Right forelimb (tissue), 1 donor: Measurements from ENCODE around the gene SCGB1D2.
"Not testable (repeated sequence)": the region's sequence is repeated elsewhere in the genome, so short reads cannot be mapped to it uniquely, and the experiment has no call there.

ENCODE experiments used
- DNase-seq: peaks from one replicate; pipeline ENCODE4 v3.0.0-alpha.2; 2018

The SCGB1D2 gene, protein sequence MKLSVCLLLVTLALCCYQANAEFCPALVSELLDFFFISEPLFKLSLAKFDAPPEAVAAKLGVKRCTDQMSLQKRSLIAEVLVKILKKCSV

DNA sequence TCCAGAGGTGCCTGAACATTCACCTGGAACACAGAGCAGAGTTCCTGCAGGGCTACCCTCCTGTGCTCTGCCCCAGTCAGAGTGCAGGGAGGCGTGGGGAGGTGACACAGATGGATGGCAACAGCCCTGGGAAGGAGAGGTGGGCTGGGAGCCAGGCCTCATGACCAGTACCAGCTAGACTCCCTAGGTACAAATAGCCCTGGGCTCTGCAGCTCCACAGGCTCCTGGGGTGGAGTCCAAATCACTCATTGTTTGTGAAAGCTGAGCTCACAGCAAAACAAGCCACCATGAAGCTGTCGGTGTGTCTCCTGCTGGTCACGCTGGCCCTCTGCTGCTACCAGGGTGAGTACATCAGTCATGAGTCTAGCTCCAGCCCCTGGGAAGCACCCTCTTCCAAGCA lies at the start of gene SCGB1D2:
Gene SCGB1D2 (plus strand): TSS at position 219 of the 400 bp plus-strand sequence. CDS start 69 bp downstream, at position 288.
- no peak for DNase-seq

DNA sequence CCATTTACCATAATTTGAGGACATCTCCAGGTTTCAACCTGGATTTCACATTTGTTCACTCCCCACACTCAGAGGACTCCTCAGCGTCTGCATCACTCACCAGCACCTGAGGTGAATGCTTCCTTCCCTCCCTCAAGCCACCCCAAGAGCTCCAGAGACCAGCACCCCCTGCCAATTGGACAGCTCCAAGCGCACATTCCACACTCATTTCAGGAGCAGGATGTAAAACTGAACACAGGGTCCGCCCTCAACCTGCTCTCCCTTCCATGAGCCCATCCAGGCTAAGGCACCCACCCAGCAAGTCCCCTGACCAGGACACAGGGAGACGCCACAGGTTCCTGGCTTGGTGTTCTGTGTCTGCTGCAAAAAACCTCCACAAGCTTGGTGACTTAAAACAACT lies 48.1 kb upstream of the SCGB1D2 start:
- no peak for DNase-seq

DNA sequence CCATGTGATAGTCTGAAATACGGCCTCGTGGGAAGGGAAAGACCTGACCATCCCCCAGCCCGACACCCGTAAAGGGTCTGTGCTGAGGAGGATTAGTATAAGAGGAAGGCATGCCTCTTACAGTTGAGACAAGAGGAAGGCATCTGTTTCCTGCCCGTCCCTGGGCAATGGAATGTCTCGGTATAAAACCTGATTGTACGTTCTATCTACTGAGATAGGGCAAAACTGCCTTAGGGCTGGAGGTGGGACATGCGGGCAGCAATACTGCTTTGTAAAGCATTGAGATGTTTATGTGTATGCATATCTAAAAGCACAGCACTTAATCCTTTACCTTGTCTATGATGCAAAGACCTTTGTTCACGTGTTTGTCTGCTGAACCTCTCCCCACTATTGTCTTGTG lies 47.0 kb upstream of the SCGB1D2 start:
- not testable (repeated sequence) for DNase-seq

DNA sequence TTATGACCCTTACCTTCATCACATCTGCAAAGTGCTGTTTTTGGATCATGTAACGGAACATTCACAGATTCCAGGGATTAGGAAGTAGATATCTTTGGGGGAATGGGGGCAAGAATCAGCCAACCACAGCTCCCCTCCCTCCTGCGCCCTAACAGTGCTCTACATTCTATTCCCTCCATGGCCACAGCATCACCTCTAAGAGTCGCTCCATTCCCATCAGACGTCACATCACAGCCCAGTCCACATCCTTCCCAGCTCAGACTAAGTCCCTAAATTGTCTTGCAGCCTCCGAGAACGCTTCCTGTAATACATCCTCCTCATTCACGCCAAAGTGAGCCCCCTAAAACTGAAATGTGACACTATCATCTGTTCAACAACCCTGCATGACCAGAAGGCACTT lies 46.1 kb upstream of the SCGB1D2 start:
- DNase-seq, result no peak

DNA sequence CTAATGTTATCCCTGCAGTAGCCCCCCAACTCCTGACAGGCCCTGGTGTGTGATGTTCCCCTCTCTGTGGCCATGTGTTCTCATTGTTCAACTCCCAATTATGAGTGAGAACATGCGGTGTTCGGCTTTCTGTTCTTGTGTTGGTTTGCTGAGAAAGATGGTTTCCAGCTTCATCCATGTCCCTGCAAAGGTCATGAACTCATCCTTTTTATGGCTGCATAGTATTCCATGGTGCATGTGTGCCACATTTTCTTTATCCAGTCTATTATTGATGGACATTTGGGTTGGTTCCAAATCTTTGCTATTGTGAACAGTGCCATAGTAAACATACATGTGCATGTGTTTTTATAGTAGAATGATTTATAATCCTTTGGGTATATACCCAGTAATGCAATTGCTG lies 44.6 kb upstream of the SCGB1D2 start:
- DNase-seq, result not testable (repeated sequence)

DNA sequence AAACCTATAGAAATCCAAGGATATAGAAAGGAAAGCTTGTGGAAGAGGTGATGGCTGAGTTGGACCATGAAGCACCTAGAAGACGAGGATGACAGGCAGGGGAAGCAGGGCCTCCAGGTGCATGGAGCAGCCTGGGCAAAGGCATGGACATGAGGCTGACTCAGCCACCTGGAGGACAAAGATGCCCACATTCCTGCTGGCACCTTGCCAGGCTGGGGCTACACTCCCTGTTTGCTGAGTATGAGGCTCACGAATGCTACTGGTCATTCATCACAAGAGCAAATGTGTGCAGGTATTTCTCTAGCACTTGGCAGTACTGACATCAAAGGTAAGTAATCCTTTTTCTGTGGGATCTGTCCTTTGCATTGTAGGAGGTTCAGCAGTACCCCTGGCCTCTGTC lies 40.7 kb upstream of the SCGB1D2 start:
- no peak for DNase-seq

DNA sequence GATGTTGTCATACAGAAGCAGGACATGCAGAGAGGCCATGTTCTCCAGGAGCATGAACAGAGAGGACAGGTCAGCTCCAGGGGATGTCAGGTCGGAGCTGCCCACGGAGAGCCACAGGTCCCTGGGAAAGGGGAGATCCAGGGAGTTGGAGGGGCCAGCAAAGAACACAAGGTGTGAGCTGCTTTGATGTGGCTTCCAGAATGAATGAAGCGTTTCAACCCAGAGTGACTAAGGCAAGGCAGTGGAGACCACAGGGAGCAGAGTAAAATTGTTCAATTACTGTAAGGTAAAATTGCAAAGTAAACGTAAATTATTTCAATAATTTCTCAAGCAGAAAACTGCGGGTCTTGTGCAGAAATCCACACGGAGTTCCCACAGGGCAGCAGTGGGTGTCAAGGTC lies 39.1 kb upstream of the SCGB1D2 start:
- DNase-seq, result no peak

DNA sequence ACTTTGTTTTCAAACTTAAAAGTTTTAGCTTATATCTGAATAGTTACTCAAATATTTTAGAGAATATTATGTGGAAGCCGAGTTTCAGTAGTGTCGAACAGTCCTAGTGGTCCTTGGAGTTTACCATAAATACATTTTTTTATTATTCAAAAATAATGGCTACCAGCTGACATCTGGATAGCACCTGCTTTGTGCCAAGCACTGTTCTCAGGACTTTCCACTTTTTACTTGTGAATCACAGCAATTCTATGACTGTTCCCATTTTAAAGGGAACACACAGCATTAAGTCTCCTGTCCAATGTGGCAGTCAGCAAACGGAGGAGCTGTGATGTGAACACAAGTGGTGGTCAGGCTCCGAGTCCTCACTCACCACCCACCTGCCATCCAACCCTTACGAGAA lies 37.6 kb upstream of the SCGB1D2 start:
- DNase-seq, result no peak

DNA sequence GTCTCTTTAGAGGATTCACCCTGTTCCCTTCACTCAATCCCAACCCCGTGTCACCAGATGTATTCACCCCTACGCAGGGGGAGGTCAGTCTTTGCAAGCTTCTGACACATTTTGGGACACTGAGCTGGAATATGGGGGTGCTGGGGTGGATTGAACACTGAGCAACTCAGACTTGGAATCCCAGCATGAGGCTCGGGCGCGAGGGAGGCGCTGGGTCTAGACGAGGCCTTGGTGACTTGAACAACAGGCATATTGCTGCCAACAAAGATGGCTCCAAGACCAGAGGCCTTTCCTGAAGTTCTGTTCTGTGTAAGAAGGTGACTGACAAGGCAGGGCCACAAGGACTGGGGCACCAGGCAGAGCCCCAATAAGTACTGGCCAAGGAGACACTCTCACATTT lies 36.6 kb upstream of the SCGB1D2 start:
- no peak for DNase-seq

DNA sequence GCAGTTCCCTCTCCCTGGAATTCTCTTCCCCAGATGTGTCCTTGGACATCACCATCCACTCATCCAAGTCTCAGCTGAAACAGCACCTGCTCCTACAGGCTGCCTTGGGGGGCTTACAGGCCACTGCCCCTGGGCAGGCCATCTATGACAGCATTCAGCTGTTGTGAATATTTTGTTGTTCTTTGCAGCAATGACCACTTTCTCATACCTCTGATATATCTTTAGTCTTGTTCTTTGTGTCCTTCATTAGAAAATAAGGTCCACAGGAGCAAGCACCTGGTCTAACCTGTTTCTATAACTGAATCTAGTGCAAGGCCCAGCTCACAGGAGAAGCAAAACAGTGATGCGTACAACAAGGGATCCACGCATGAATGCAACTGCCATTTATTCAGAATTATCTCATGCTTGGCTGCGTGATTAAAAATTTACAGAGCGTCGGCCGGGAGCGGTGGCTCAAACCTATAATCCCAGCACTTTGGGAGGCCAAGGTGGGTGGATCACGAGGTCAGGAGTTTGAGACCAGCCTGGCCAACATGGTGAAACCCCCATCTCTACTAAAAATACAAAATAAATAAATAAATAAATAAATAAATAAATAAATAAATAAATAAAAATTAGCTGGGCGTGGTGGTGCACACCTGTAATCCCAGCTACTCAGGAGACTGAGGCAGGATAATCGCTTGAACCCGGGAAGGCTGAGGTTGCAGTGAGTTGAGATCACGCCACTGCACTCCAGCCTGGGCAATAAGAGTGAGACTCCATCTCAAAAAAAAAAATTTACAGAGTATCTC lies 35.6 kb upstream of the SCGB1D2 start:
- DNase-seq, result not testable (repeated sequence)

DNA sequence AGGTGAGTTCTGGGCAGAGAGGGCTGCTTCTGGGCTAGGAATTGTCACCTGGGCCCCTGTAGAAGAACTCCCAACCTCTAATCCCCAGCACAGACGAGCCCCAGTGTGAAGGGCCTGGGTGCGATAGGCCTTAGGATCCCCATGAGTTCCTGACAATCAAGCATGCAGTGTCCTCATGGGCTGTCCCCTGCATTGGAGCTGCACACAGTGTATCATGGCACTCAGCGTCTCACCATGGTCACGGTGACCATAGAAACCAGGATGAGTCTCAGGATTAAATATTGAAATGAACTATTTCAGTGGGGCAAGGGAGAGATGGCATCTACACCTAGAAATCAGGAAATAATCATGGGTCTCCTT lies 33.3 kb upstream of the SCGB1D2 start:
- DNase-seq, result no peak

DNA sequence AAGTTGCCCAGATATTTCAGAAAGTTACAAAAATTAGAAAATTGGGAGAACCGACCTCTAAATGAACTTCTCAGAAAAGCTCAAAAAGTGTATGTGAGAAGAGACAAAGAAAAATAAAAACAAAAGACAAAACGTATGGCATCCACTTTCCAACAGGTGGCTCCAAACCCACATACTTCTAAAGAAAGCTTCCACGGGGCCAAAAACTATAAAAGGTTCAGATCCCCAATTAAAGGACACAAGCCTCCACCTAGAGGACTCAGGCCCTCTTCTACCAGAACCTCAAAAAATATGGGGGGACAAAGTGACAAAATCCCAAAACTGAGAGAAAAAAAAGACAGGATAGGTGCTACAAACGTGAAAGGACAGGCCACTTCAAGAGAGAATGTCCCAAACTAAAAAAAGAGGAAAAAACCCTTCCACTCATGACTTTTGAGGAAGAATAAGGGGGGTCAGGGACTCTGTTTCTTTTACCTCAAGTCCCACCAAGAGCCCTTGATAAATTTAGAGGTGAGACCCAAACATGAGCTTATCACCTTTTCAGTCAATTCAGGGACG lies 24.8 kb upstream of the SCGB1D2 start:
- DNase-seq, result no peak

DNA sequence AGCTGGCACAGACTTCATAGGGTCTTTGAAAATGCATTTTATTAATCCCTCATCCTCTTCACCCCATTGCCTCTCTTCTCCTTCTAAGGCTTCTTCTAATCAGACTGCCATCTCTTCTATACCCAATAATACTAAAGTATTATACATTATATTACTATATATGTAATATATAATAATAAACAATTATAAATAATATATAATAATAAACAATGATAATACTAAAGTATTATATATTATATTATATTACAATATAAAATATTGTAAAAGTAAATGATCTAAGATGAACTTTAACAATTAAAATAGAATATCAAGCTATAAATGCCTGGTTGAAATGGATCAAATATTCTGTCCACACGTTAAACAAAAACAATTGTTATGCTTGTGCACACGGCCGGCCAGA lies 20.5 kb upstream of the SCGB1D2 start:
- DNase-seq, result no peak

DNA sequence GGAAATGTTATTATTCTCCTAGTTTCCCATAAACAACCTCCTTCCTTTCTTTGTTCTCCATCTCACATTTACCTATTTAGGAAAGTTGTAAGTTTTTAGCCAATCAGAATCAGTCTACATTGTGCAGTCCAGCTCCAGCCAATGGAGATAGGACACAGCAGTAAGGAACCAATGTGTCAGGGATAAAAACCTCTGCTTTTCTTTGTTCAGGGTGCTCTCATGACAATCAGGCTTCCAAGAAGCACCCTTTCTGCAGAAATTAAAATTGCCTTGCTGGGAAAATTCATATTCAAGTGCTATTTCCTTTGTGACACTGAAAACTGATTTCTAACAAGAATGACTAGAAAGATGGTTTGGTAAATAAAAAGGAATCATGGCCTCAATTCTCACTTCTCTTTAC lies 18.9 kb upstream of the SCGB1D2 start:
- no peak for DNase-seq

DNA sequence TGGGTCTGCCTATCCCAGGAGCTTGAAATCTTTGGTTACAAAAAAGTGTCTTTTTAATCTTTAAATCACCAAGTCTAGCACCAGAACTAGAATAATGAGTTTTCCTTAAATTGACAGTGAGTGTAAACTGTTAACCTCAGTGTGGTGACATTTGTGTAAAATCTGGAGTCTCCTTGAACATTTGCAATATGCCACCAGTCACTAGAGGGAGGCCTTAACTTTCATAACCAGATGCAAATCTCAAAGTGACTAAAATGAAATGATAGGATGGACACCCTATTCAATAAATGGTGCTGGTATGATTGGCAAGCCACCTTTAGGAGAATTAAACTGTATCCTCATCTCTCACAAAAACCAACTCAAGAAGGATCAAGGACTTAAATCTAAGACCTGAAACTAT lies 8.3 kb upstream of the SCGB1D2 start:
- no peak for DNase-seq

DNA sequence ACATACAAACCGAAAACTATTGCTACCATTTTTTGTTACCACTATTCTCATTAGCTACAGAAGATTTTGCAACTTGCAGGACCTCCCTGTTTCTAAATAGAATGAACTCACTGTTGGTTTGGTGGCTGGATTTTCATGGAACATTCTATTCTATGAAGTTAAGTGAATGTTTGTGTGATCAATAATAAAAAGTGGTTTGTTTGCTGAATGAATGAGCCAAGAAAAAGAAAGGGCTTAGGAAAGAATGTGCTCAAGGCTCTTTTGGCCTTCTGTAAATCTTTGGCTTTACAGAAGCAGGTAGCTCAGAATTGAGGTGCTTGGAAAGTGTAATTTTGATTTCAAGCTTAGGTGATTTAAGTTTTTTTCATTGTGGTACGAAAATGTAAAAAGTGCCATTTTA lies 5.9 kb upstream of the SCGB1D2 start:
- DNase-seq, result no peak

DNA sequence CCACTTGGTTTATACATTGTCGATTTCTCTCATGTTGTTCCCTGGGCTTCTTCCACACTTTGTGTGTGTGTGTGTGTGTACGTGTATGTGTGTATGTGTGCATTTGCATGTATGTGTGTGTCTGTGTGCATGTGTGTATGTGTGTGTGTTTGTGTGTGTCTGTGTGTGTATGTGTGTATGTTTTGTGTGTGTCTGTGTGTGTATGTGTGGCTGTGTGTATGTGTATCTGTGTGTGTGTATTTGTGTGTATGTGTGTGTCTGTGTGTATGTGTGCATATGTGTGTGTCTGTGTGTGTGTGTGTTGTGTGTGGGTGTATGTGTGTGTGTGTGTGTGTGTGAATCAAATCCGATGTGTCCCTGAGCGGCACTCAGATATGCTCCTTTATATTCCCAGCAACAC lies 4.5 kb upstream of the SCGB1D2 start:
- no peak for DNase-seq

DNA sequence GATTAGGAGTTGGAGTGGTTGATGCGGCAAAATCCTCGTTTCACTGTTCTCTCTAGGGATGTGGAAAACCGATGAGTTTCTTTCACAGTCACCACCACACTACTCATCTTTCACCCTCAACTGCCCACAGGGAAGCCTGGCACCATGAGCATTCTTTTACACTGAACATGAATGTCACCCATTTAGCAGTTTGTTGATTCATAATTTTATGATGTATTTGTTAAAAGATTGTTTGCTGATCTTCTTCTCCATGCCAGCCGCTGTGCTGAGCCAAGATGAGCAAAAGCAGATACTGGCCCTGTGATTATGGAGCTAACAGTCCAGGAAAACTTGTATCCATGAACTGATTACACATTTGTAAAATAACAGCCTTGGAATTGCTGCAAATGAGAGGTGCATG lies 3.9 kb upstream of the SCGB1D2 start:
- DNase-seq, result no peak

DNA sequence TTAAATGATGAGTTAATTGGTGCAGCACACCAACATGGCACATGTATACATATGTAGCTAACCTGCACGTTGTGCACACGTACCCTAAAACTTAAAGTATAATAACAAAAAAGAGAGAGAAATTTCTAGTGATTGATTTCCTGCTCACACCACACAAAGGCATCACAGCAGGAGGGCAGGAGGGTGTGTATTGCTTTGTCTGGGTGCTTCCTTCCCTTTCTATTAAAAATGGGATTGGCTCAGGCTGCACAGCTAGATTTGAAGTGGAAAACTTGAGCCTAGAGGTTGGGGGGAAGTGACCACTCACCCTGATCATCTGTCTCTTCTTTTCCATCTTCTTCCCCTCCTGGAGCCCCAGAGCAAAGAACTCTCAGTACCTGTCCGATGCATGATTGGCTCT lies 944 bp upstream of the SCGB1D2 start:
- no peak for DNase-seq

DNA sequence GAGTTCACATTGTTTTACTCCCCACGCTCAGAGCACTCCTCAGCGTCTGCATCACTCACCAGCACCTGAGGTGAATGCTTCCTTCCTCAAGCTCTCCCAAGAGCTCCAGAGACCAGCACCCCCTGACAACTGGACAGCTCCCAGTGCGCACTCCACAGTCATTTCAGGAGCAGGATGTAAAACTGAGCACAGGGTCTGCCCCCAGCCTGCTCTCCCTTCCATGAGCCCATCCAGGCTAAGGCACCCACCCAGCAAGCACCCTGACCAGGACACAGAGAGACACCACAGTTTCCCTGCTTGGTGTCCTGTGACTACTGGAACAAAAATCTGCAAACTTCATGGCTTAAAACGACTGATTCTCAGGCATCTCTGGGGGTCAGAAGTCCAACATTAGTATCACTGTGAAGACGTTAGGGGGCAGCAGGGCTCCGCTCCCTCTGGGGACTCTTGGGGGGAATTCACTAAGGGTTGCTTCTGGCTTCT lies 3.3 kb downstream of the SCGB1D2 start:
- DNase-seq, result peak; percentile 52

DNA sequence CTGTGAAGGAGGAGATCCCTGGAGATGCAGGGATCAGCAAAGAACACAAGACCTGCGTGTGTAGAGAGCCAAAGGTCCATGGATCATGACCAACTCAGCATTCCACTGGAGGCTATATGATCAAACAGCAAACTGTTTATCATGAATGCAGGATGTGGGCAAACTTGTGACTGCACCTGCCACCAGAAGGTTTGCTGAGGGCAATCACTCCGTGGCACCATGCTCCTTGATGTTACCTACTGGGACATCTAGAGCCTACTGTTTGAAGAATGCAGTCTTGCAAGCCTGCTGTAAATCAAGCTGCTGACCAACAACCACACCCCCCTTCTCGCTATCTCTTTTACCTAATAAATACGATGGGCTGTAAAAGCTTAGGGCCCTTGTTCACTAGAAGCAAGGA lies 9.7 kb downstream of the SCGB1D2 start:
- no peak for DNase-seq

DNA sequence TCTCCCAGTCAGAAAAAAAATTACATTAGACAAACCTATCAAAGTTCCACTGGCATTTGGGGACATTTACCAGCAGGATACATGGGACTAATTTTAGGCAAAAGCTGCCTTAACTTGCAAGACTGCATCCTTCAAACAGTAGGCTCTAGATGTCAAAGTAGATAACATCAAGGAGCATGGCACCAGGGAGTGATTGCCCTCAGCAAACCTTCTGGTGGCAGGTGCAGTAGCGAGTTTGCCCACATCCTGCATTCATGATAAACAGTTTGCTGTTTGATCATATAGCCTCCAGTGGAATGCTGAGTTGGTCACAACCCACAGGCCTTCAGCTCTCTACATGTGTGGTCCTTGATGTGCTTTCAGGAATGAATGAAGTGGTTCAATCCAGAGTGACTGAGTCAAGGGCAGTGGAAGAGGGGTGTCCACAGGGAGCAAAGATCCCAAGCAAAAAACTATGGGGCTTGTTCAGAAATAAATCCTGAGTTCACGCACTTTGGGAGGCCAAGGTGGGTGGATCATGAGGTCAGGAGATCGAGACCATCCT lies 12.0 kb downstream of the SCGB1D2 start:
- no peak for DNase-seq

DNA sequence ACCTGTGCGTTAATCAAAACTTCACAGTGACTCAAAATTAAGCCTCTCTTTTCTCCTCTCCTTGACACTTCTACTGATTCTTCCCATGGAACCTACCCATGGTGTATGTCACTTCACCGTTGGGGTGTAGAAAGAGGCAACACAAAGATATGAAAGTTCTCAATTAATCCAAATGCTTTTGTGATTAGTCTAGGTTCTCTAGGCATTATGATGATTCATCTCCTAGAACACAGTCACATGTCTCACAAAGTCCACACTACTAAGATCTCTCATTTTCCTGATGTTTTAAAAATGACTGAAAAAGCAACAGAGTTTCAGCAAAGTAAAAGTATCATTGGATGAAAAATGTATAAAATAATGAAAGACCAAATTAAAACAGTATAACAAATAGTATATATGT lies 14.2 kb downstream of the SCGB1D2 start:
- DNase-seq, result no peak

DNA sequence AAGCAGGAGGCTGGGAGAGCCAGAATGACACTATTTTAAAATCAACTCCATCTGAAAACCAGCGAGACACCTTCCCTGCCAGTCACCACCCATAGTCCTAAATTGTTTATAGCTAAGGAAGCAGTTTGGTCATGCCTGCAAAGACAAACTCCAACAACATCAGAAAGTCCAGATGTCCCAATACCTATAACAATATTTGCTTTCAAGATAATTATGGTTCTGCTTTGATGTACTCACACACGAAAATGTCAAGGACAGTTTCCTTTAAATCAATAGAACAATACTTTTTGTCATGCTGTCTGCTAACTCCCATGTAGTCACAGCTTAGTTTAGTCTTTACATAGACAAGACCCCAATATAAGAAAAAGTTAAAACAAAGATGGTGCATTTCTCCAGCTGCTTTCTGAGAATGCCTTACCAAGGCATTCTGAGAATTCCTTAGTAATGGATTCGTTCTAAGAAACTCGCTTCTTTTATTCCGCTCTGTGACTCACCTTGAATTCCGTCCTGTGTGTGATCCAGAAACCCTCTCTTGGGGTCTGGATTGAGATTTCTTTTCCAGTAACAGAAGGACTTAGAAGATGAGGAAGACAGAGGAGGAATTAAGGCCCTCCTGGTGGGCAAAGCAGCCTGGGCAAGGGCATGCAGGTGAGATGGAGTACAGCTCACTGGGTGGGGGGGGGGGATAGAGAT lies 18.4 kb downstream of the SCGB1D2 start:
- no peak for DNase-seq
